ENCODE results near the gene TNFAIP8L1.
A peak's percentile ranks its signal among the peaks of the same experiment; 100 is the strongest.

The TNFAIP8L1 gene

GRCh38 chr19:4609878-4610511 is 29.3 kb upstream of the TNFAIP8L1 start:
- no peak for DNase-seq (ENCODE audit: low read depth)

- no peak for DNase-seq (ENCODE audit: low read depth)
Measured at GRCh38 chr19:4613254-4613751, 26.0 kb upstream of the TNFAIP8L1 start.

- DNase-seq (ENCODE audit: low read depth), result no peak
Measured at GRCh38 chr19:4618019-4618418, 21.3 kb upstream of the TNFAIP8L1 start.

GRCh38 chr19:4619668-4620294 is 19.5 kb upstream of the TNFAIP8L1 start:
- DNase-seq (ENCODE audit: low read depth), result no peak

GRCh38 chr19:4620675-4621074 is 18.6 kb upstream of the TNFAIP8L1 start:
- no peak for DNase-seq (ENCODE audit: low read depth)

- DNase-seq (ENCODE audit: low read depth), result no peak
Measured at GRCh38 chr19:4622695-4623421, 16.5 kb upstream of the TNFAIP8L1 start.

- no peak for DNase-seq (ENCODE audit: low read depth)
Measured at GRCh38 chr19:4624301-4624700, 15.0 kb upstream of the TNFAIP8L1 start.

- DNase-seq (ENCODE audit: low read depth), result no peak
Measured at GRCh38 chr19:4624733-4625362, 14.5 kb upstream of the TNFAIP8L1 start.

- peak; percentile 63 for DNase-seq (ENCODE audit: low read depth)
Measured at GRCh38 chr19:4633140-4633967, 6.0 kb upstream of the TNFAIP8L1 start.

GRCh38 chr19:4635754-4636116 is 3.6 kb upstream of the TNFAIP8L1 start:
- no peak for DNase-seq (ENCODE audit: low read depth)

- no peak for DNase-seq (ENCODE audit: low read depth)
Measured at GRCh38 chr19:4636151-4636717, 3.1 kb upstream of the TNFAIP8L1 start.

- no peak for DNase-seq (ENCODE audit: low read depth)
Measured at GRCh38 chr19:4636761-4637160, 2.6 kb upstream of the TNFAIP8L1 start.

GRCh38 chr19:4638317-4638716 is 999 bp upstream of the TNFAIP8L1 start:
- DNase-seq (ENCODE audit: low read depth), result no peak

GRCh38 chr19:4639531-4640246 is 373 bp downstream of the TNFAIP8L1 start:
- no peak for DNase-seq (ENCODE audit: low read depth)

GRCh38 chr19:4640247-4641000 is 1.1 kb downstream of the TNFAIP8L1 start:
- no peak for DNase-seq (ENCODE audit: low read depth)

GRCh38 chr19:4641132-4641531 is 1.8 kb downstream of the TNFAIP8L1 start:
- DNase-seq (ENCODE audit: low read depth), result no peak

GRCh38 chr19:4642625-4643024 is 3.3 kb downstream of the TNFAIP8L1 start:
- no peak for DNase-seq (ENCODE audit: low read depth)

- DNase-seq (ENCODE audit: low read depth), result no peak
Measured at GRCh38 chr19:4645718-4646117, 6.4 kb downstream of the TNFAIP8L1 start.

GRCh38 chr19:4647676-4648644 is 8.6 kb downstream of the TNFAIP8L1 start:
- no peak for DNase-seq (ENCODE audit: low read depth)
